Raji (cell line): ENCODE measurements around the gene BABAM2.

Source experiments
- POLR2A ChIP-seq: IDR thresholded peaks from 2 replicates; pipeline ENCODE4 v1.6.1; 2011; ENCODE audit warnings: low read depth, low read length, control low read depth; ENCODE audit not compliant: insufficient read depth

Gene BABAM2

DNA sequence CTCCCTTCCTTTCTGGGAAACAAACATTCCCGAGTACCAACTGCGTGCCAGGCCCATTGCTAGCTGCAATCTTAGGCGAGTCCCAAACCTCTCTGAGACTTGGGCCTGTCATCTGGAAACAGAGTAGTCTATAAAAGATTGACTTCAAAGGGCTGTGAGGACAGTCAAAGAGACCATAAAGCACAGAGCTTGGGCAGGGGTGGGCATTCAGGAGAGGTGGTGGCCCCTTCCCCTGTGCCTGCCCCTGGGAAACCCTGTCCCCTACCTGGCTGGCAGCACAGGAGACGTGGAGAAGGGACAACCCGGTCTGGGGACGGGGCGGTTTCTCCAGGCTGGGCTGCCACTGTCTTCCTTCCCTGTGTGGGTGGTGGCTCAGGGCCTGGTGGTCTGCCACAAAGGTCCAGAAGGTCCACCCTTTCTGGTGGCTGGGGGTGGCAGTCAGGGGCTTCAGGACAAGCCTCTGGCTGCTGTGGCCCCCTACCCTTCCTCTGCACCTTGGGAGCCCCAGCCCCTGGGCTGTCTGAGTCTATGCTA lies 468.2 kb downstream of the BABAM2 start:
- TF ChIP-seq POLR2A, result no peak

GRCh38 chr2:28359222-28360057 lies 468.9 kb downstream of the BABAM2 start:
- TF ChIP-seq POLR2A, result no peak

DNA sequence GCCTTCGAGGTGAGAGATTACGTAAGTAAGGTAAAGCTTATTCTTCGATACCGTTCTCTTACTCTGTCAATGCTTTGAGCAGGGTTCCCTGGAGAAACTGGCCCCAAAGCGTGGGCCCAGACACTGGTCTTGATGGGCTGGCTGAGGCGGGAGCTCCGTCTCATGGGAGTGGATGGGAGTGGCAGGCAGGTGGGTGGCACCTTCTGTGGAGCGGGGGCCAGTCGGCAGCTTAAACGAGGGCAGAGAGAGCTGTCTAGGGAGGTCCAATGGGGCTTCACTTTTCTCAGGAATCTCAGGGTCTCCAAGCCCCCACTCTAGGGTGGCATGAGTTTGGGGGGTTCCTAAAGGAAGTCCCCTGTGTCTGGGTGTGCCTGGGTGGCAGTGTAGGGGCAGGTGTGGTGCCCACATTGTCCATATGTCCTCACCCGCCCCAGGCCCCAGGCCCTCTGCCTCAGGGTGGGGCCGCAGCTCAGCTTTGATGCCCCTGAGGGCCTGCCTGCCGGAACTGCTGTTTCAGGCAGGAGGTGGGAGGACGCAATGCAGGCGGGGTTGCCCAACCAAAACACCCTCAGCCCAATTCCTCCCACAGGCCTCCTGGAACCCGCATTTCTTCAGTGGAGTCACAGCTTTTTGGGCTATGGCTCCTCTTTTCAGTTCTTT lies 469.7 kb downstream of the BABAM2 start:
- TF ChIP-seq POLR2A, result no peak

GRCh38 chr2:28360718-28361293 lies 470.3 kb downstream of the BABAM2 start:
- no peak for TF ChIP-seq POLR2A

- TF ChIP-seq POLR2A, result no peak
Observed at GRCh38 chr2:28361991-28362710, 471.6 kb downstream of the BABAM2 start.

GRCh38 chr2:28362991-28363521 lies 472.5 kb downstream of the BABAM2 start:
- TF ChIP-seq POLR2A, result no peak

DNA sequence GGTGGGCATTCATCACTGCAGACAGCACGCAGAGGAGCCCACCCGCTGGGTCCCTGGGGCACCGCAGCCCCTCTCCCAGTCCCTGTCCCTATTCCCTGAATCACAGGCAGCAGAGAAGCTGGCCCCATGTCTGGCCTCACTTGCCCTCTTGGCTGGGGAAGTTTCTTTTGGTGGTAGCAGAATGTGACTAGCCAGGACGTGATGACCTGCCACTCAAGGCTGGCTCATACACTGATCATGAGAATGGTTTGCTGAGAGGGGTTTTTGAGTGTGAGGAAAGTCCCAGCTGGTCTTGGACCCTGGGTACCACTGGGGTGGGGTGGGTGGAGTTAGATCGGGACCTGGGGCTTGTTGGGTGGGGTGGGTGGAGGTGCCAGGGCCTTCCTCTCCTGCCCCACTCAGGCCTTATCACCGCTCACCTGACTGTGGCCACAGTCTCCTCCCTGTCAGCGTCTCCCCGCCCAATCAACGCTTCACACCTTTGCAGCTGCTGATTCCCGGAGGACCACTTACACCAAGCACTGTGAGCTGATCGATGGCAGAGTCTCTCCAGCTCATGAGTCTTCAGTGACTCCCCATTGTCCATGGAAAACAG lies 473.3 kb downstream of the BABAM2 start:
- no peak for TF ChIP-seq POLR2A

- TF ChIP-seq POLR2A, result no peak
Observed at GRCh38 chr2:28364610-28365009, 474.1 kb downstream of the BABAM2 start.

GRCh38 chr2:28365158-28365557 lies 474.6 kb downstream of the BABAM2 start:
- no peak for TF ChIP-seq POLR2A

GRCh38 chr2:28366149-28366495 lies 475.6 kb downstream of the BABAM2 start:
- TF ChIP-seq POLR2A, result no peak

DNA sequence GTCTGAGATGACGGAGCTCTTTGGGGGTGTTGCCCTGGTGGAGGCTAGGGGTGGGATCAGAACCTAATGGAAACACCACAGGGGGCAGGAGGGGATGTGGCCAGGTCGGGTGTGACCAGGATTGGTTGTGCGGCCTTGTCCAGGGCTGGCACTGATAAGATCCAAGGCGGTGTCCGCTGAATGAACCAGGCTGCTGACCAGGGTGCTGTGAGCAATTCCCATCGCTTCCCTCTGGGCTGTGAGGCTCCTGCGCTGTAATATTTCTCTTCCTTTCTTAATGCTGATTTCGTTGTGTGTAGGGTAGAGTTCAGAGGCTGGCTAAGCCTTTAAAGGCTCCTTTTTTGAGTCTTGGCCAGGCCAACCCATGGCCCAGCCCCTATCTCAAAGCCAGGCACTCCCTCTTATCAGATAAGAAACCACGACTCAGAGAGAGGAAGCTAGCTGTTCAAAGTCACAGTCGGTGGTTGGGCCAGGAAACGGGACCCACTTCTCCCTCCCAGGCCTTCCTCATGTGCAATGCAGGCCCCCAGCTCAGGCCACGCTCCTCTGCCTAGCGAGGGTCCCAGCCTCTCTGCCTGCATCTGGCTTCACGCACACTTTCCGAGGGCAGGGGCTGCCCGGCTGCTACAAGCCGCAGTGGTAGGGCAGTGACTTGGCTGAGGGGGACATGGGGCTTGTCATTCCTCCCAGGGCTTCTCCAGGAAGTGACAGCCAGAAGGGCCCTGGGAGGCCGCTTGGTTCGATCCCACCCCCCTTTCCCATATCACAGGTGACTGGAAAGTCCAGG lies 476.2 kb downstream of the BABAM2 start:
- TF ChIP-seq POLR2A, result no peak

GRCh38 chr2:28367667-28368356 lies 477.3 kb downstream of the BABAM2 start:
- TF ChIP-seq POLR2A, result no peak

GRCh38 chr2:28368357-28368798 lies 477.8 kb downstream of the BABAM2 start:
- TF ChIP-seq POLR2A, result no peak
